Measurements from ENCODE around the gene LRRC37A3.

DNA sequence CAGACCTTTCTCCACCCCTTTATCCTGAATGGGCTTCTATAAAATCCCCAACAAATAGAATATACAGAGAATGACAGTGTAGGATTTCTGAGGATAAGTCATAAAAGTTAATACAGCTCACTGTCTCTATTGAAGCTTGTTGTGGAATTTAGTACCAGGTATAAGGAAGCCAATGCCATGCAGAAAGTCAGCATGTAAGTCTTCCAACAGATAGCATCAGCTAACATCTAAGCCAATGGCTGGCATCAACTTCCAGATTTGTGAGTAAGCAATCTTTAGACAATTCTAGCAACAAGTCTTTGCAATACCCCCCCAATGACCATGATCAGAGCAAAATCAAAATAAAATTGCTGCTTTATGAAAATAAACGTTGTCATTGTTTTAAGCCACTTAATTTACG, 22.5 kb upstream of the LRRC37A3 start:
- no peak for TF ChIP-seq POLR2A (IDR thresholded peaks at IDR 0.05)
- TF ChIP-seq CTCF (IDR thresholded peaks at IDR 0.05) = no peak

Measured in prostate gland (tissue), 2 donors.